ENCODE results near the gene AAK1. TPM values are rescaled to one million over a fixed set of nuclear protein-coding genes. Genes with fewer than 3 reads are reported as not detected.
"Not testable (repeated sequence)": the region's sequence is repeated elsewhere in the genome, so short reads cannot be mapped to it uniquely, and the experiment has no call there.

The AAK1 gene
- total and polyA plus RNA-seq, 8 donors = 12.9 to 115 (median 66.8) TPM

DNA sequence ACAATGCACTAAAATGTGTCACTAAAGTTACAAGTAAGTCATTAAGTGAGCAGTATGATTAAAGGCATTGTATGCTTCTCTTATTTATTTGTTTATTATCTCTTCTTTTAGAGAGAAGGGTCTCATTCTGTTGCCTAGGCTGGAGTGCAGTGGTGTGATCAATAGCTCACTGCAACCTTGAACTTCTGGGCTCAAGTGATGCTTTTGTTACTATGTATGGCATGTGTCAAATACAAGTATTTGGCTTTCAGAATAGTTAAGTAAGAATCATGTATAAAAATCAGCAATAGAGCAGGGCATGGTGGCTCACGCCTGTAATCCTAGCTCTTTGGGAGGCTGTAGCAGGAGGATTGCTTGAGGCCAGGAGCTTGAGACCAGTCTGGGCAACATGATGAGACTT is 15.8 kb upstream of the AAK1 start:
- H3K4me1 ChIP-seq = peaks cover 0 to 3% (median 0%) of the 10 kb centered on the region in 4 donors
- DNase-seq = no peak

DNA sequence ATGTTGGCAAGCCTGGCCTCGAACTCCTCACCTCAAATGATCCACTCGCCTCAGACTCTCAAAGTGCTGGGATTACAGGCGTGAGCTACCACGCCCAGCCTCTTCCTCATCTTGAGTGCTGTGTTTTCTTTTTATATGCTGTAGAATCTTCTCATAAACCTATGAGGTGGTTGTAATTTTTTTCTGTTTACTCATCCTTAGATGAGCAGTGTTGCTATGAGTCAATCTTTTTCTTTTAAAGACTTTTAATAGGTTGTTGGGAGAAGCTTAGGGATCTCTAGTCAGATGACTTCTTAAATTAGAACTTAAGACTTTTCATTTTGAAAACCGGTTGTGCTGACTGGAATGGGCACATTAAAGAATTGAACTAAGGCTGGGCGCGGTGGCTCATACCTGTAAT is 8.7 kb upstream of the AAK1 start:
- Histone ChIP-seq H3K4me1 (peaks cover 0 to 10% (median 2%) of the 10 kb centered on the region in 4 donors), H3K36me3 (no peaks in the 10 kb centered on the region), H3K4me3 (no peak overlapping the region), H3K27ac (no peak overlapping the region), H3K9me3 (no peaks in the 10 kb centered on the region), H3K27me3 (no peaks in the 10 kb centered on the region)
- intact Hi-C loops (cut with DNase I; ENCODE audit: low total_unique reads) = no loop called here
- 88 to 95% (median 90%) methylated on average over 7 of the region's 7 CpGs for WGBS, 5 donors
- DNase-seq = no peak
- TF ChIP-seq EP300 (IDR thresholded peaks at IDR 0.05) = no peak
- TF ChIP-seq, protein P1, sequence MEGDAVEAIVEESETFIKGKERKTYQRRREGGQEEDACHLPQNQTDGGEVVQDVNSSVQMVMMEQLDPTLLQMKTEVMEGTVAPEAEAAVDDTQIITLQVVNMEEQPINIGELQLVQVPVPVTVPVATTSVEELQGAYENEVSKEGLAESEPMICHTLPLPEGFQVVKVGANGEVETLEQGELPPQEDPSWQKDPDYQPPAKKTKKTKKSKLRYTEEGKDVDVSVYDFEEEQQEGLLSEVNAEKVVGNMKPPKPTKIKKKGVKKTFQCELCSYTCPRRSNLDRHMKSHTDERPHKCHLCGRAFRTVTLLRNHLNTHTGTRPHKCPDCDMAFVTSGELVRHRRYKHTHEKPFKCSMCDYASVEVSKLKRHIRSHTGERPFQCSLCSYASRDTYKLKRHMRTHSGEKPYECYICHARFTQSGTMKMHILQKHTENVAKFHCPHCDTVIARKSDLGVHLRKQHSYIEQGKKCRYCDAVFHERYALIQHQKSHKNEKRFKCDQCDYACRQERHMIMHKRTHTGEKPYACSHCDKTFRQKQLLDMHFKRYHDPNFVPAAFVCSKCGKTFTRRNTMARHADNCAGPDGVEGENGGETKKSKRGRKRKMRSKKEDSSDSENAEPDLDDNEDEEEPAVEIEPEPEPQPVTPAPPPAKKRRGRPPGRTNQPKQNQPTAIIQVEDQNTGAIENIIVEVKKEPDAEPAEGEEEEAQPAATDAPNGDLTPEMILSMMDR (IDR thresholded peaks at IDR 0.05) = no peak
- TF ChIP-seq POLR2A (IDR thresholded peaks at IDR 0.05) = no peak
- TF ChIP-seq POLR2AphosphoS5 (IDR thresholded peaks at IDR 0.05) = no peak

More for the DNA sequence above, 15.8 kb upstream of the AAK1 start:
- TF ChIP-seq POLR2A (IDR thresholded peaks at IDR 0.05) (no peak), POLR2AphosphoS5 (IDR thresholded peaks at IDR 0.05) (no peak), EP300 (IDR thresholded peaks at IDR 0.05) (no peak)
- TF ChIP-seq, protein P1 (IDR thresholded peaks at IDR 0.05) = no peak
- Histone ChIP-seq H3K36me3 (no peaks in the 10 kb centered on the region), H3K27me3 (no peaks in the 10 kb centered on the region), H3K27ac (no peak overlapping the region), H3K9me3 (peaks cover 0 to 4% (median 0%) of the 10 kb centered on the region in 4 donors), H3K4me3 (no peak overlapping the region)
- 87 to 100% (median 94%) methylated on average over 1 of the region's 1 CpG for WGBS, 5 donors
- intact Hi-C loops (cut with DNase I; ENCODE audit: low total_unique reads) = no loop called here

DNA sequence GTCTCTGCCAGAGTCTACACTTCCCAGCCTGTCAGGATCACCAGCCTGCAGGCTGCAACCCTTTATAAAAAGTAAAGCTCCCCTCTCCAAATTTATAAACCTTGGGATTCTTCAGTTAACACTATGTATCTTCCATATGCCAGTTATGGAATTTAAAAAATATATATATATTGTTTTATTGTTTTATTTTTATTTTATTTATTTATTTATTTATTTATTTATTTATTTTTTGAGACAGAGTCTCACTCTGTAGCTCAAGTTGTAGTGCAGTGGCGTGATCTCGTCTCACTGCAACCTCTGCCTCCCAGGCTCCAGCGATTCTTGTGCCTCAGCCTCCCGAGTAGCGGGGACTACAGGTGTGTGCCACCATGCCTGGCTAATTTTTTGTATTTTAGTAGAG is 3.7 kb upstream of the AAK1 start:
- intact Hi-C loops (cut with DNase I; ENCODE audit: low total_unique reads) = not testable (repeated sequence)

DNA sequence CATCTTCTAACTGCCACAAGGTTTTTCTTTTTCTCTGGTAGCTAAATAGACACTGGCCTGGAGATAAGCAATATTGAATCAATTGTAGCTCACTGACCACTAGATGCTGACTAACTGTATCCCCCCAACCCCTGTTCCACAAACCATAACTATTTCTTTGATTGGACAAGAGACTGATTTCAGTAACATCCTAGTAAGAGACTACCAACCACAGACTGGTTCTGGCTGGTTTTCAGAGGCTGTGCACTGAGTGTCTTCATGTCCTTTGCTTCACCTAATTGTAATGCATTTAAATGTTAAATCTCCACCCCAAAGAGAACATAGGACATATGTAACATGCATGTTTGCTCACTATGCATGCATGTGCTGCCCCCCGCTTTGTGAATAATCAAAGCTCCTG is 3.2 kb upstream of the AAK1 start:
- Histone ChIP-seq H3K27me3 (no peaks in the 10 kb centered on the region), H3K36me3 (no peaks in the 10 kb centered on the region), H3K9me3 (no peaks in the 10 kb centered on the region), H3K4me3 (no peak overlapping the region), H3K27ac (peak overlapping the region in 1 of 5 donors; percentile 98), H3K4me1 (peaks cover 18 to 47% (median 30%) of the 10 kb centered on the region in 4 donors)
- no peak for DNase-seq
- TF ChIP-seq EP300 (IDR thresholded peaks at IDR 0.05) (no peak), POLR2AphosphoS5 (IDR thresholded peaks at IDR 0.05) (no peak), POLR2A (IDR thresholded peaks at IDR 0.05) (no peak)
- TF ChIP-seq, protein P1 (IDR thresholded peaks at IDR 0.05) = no peak
- 35 to 100% (median 96%) methylated on average over 1 of the region's 1 CpG for WGBS, 5 donors
- intact Hi-C loops (cut with DNase I; ENCODE audit: low total_unique reads) = no loop called here

More for the DNA sequence above, 3.7 kb upstream of the AAK1 start:
- DNase-seq, H3K27ac ChIP-seq, H3K27me3 ChIP-seq, H3K36me3 ChIP-seq, H3K4me3 ChIP-seq, H3K9me3 ChIP-seq: not testable (repeated sequence)
- WGBS, 5 donors = 96 to 99% (median 96%) methylated on average over 5 of the region's 5 CpGs
- peaks cover 15 to 42% (median 27%) of the 10 kb centered on the region in 4 donors for H3K4me1 ChIP-seq

DNA sequence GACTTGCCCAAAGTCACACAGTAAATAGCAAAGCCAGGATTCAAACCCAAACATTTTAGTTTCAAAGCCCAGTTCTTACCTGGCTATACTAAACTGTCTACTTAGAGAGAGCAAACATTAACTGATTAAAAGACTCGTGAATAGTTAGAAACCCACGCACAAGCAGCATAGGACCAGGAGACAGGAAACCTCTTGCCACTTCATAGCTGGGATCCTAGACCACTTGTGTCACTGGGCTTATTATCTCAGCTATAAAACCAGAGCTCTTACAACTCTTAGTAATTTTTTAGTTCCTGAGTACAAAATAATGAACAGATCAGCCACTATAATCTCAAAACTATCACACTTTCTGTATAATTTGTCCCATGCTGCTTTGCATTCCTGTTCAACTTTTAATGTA is 2.4 kb upstream of the AAK1 start:
- H3K9me3 ChIP-seq = no peaks in the 10 kb centered on the region
- peaks cover 26 to 55% (median 38%) of the 10 kb centered on the region in 4 donors for H3K4me1 ChIP-seq
- no peak for TF ChIP-seq EP300 (IDR thresholded peaks at IDR 0.05)
- no peak for TF ChIP-seq POLR2AphosphoS5 (IDR thresholded peaks at IDR 0.05)
- TF ChIP-seq, protein P1 (IDR thresholded peaks at IDR 0.05) = no peak
- TF ChIP-seq POLR2A (IDR thresholded peaks at IDR 0.05) = no peak
- no peak for DNase-seq
- no peaks in the 10 kb centered on the region for H3K27me3 ChIP-seq
- H3K4me3 ChIP-seq = no peak overlapping the region
- WGBS, 5 donors = 18 to 33% (median 21%) methylated on average over 2 of the region's 2 CpGs
- H3K36me3 ChIP-seq = no peaks in the 10 kb centered on the region
- intact Hi-C loops (cut with DNase I; ENCODE audit: low total_unique reads) = no loop called here
- H3K27ac ChIP-seq = peak overlapping the region in 4 of 5 donors; percentile 10 to 99 (median 98)

All from stomach (tissue), 9 donors.